ENCODE measurements around the gene WDR82. TPM values are rescaled to one million over a fixed set of nuclear protein-coding genes. Genes with fewer than 3 reads are reported as not detected.

WDR82 gene
- total and polyA plus RNA-seq, 2 of the 8 experiments (the other 6 are each of a cell fraction or from before 2014, with no cell fraction given): 33.5 to 82.7 TPM

DNA sequence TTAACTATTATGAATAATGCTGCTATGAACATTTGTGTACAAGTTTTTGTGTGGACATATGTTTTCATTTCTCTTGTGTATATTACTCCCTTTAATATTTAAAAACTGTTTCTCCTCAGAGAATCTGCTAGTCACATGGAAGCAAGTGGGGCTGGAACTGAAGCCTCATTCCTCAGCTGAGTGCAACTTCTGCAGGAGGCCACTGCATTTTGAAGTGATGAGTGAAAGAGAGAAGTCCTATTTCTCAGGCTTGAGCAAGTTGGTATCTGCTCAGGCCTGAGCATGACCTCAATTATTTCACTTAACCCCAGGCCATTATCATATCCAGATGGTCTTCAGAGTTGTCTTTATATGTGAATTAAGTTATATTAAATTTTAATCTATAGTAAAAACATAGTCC is 64.5 kb downstream of the WDR82 start (continued):
- TF ChIP-seq POU5F1 (IDR thresholded peaks at IDR 0.05; ENCODE audit: low read depth, low read length) (no peak), CEBPB (IDR thresholded peaks at IDR 0.05; ENCODE audit: low read depth, low read length) (no peak)
